ENCODE data around the gene RPRD2. TPM values are rescaled to one million over a fixed set of nuclear protein-coding genes. Genes with fewer than 3 reads are reported as not detected.

The RPRD2 gene
- total RNA-seq, 1 donor = 16.8 TPM

GRCh38 chr1:150406483-150406882 lies 42.5 kb downstream of the RPRD2 start:
- no peak for DNase-seq (ENCODE audit: low read depth)

GRCh38 chr1:150407330-150407729 lies 43.4 kb downstream of the RPRD2 start:
- no peak overlapping the region for H3K4me3 ChIP-seq (ENCODE audit: low read depth, low read length)
- TF ChIP-seq CTCF (IDR thresholded peaks at IDR 0.05; ENCODE audit: insufficient read depth, low read depth, low read length) = no peak
- no peak for DNase-seq (ENCODE audit: low read depth)

More at GRCh38 chr1:150406483-150406882, 42.5 kb downstream of the RPRD2 start:
- no peak for TF ChIP-seq CTCF (IDR thresholded peaks at IDR 0.05; ENCODE audit: insufficient read depth, low read depth, low read length)
- no peak overlapping the region for H3K4me3 ChIP-seq (ENCODE audit: low read depth, low read length)

- DNase-seq (ENCODE audit: low read depth) = no peak
- no peak for TF ChIP-seq CTCF (IDR thresholded peaks at IDR 0.05; ENCODE audit: insufficient read depth, low read depth, low read length)
- H3K4me3 ChIP-seq (ENCODE audit: low read depth, low read length) = no peak overlapping the region
Measured at GRCh38 chr1:150408800-150409199, 44.9 kb downstream of the RPRD2 start.

GRCh38 chr1:150409504-150410362 lies 45.8 kb downstream of the RPRD2 start:
- H3K4me3 ChIP-seq (ENCODE audit: low read depth, low read length) = no peak overlapping the region
- no peak for TF ChIP-seq CTCF (IDR thresholded peaks at IDR 0.05; ENCODE audit: insufficient read depth, low read depth, low read length)
- no peak for DNase-seq (ENCODE audit: low read depth)

- H3K4me3 ChIP-seq (ENCODE audit: low read depth, low read length) = no peak overlapping the region
- DNase-seq (ENCODE audit: low read depth) = peak; percentile 61
- TF ChIP-seq CTCF (IDR thresholded peaks at IDR 0.05; ENCODE audit: insufficient read depth, low read depth, low read length) = no peak
Measured at GRCh38 chr1:150410582-150411101, 46.7 kb downstream of the RPRD2 start.

- no peak for TF ChIP-seq CTCF (IDR thresholded peaks at IDR 0.05; ENCODE audit: insufficient read depth, low read depth, low read length)
- no peak overlapping the region for H3K4me3 ChIP-seq (ENCODE audit: low read depth, low read length)
- DNase-seq (ENCODE audit: low read depth) = no peak
Measured at GRCh38 chr1:150414592-150414991, 50.6 kb downstream of the RPRD2 start.
